ACC112 (cell line): ENCODE data around the gene ZC3H13.

ENCODE experiments used
- H2AFZ ChIP-seq: fragments of 200-600 bp; sonication (generic); one replicate; pipeline ENCODE4 v1.6.0; 2017; ENCODE audit warnings: antibody characterized with exemption, low read length; ENCODE audit not compliant: unreplicated experiment
- H3K27ac ChIP-seq: fragments of 200-600 bp; sonication (generic); 2 replicates; pipeline ENCODE4 v1.5.1; 2014; ENCODE audit warnings: low read depth, mild to moderate bottlenecking, antibody characterized with exemption, low read length, moderate library complexity
- H3K27me3 ChIP-seq: fragments of 200-600 bp; sonication (generic); 2 replicates; pipeline ENCODE4 v1.6.1; 2014; ENCODE audit warnings: mild to moderate bottlenecking, antibody characterized with exemption, low read length, moderate library complexity, mixed read lengths; ENCODE audit not compliant: insufficient read depth
- H3K36me3 ChIP-seq: fragments of 200-600 bp; sonication (generic); 2 replicates; pipeline ENCODE4 v1.6.1; 2016; ENCODE audit warnings: mild to moderate bottlenecking, antibody characterized with exemption, low read length, moderate library complexity, mixed read lengths; ENCODE audit not compliant: insufficient read depth
- H3K4me1 ChIP-seq: fragments of 200-600 bp; sonication (generic); one replicate; pipeline ENCODE4 v1.6.1; 2016; ENCODE audit warnings: low read length, mixed read lengths; ENCODE audit not compliant: insufficient read depth, unreplicated experiment, control insufficient read depth
- H3K4me3 ChIP-seq: fragments of 200-600 bp; sonication (generic); 2 replicates; pipeline ENCODE4 v1.5.1; 2014; ENCODE audit warnings: mild to moderate bottlenecking, low read depth, low read length
- H3K79me2 ChIP-seq: fragments of 200-600 bp; sonication (generic); one replicate; pipeline ENCODE4 v1.6.0; 2016; ENCODE audit warnings: low read length; ENCODE audit not compliant: control insufficient read depth, unreplicated experiment, insufficient read depth

ZC3H13 gene

GRCh38 chr13:46087481-46087880, 34.9 kb upstream of the ZC3H13 start:
- H2AFZ ChIP-seq, result no peak overlapping the region
- no peaks in the 10 kb centered on the region for H3K79me2 ChIP-seq
- H3K4me1 ChIP-seq, result no peaks in the 10 kb centered on the region
- no peak overlapping the region for H3K27ac ChIP-seq
- H3K4me3 ChIP-seq, result no peak overlapping the region
- H3K27me3 ChIP-seq, result peaks cover 9% of the 10 kb centered on the region
- no peaks in the 10 kb centered on the region for H3K36me3 ChIP-seq

- Histone ChIP-seq H3K36me3 (no peaks in the 10 kb centered on the region), H3K79me2 (no peaks in the 10 kb centered on the region), H3K27me3 (peaks cover 5% of the 10 kb centered on the region; the same call in 1 of the 2 replicates), H3K27ac (no peak overlapping the region), H3K4me1 (no peaks in the 10 kb centered on the region), H3K4me3 (no peak overlapping the region), H2AFZ (no peak overlapping the region)
These were observed 34.4 kb upstream of the ZC3H13 start for GRCh38 chr13:46086985-46087384.

GRCh38 chr13:46086421-46086922, 33.9 kb upstream of the ZC3H13 start:
- no peak overlapping the region for H2AFZ ChIP-seq
- no peaks in the 10 kb centered on the region for H3K79me2 ChIP-seq
- H3K4me3 ChIP-seq, result no peak overlapping the region
- H3K4me1 ChIP-seq, result no peaks in the 10 kb centered on the region
- no peaks in the 10 kb centered on the region for H3K36me3 ChIP-seq
- no peak overlapping the region for H3K27ac ChIP-seq
- peaks cover 4% of the 10 kb centered on the region; the same call in 1 of the 2 replicates for H3K27me3 ChIP-seq

- no peak overlapping the region for H3K4me3 ChIP-seq
- no peaks in the 10 kb centered on the region; the same call in 1 of the 2 replicates for H3K27me3 ChIP-seq
- H3K27ac ChIP-seq, result no peak overlapping the region
- no peaks in the 10 kb centered on the region for H3K4me1 ChIP-seq
- no peaks in the 10 kb centered on the region for H3K36me3 ChIP-seq
- no peaks in the 10 kb centered on the region for H3K79me2 ChIP-seq
- no peak overlapping the region for H2AFZ ChIP-seq
These were observed 33.2 kb upstream of the ZC3H13 start for GRCh38 chr13:46085737-46086136.

- Histone ChIP-seq H3K27ac (no peak overlapping the region), H3K36me3 (no peaks in the 10 kb centered on the region), H3K4me1 (no peaks in the 10 kb centered on the region), H3K27me3 (no peaks in the 10 kb centered on the region), H2AFZ (no peak overlapping the region), H3K79me2 (no peaks in the 10 kb centered on the region), H3K4me3 (no peak overlapping the region)
These were observed 29.8 kb upstream of the ZC3H13 start for GRCh38 chr13:46082324-46082723.

- Histone ChIP-seq H2AFZ (no peak overlapping the region), H3K36me3 (no peaks in the 10 kb centered on the region), H3K4me3 (no peak overlapping the region), H3K79me2 (no peaks in the 10 kb centered on the region), H3K27ac (no peak overlapping the region), H3K27me3 (no peaks in the 10 kb centered on the region), H3K4me1 (no peaks in the 10 kb centered on the region)
These were observed 27.2 kb upstream of the ZC3H13 start for GRCh38 chr13:46079770-46080169.

GRCh38 chr13:46077265-46077664, 24.7 kb upstream of the ZC3H13 start:
- H3K4me3 ChIP-seq, result no peak overlapping the region
- no peak overlapping the region for H3K27ac ChIP-seq
- no peak overlapping the region for H2AFZ ChIP-seq
- H3K79me2 ChIP-seq, result no peaks in the 10 kb centered on the region
- no peaks in the 10 kb centered on the region for H3K4me1 ChIP-seq
- H3K27me3 ChIP-seq, result no peaks in the 10 kb centered on the region
- no peaks in the 10 kb centered on the region for H3K36me3 ChIP-seq

- no peak overlapping the region for H2AFZ ChIP-seq
These were observed 24.3 kb upstream of the ZC3H13 start for GRCh38 chr13:46076827-46077226.

GRCh38 chr13:46075811-46076210, 23.3 kb upstream of the ZC3H13 start:
- no peaks in the 10 kb centered on the region for H3K27me3 ChIP-seq
- no peak overlapping the region for H3K4me3 ChIP-seq
- H3K36me3 ChIP-seq, result no peaks in the 10 kb centered on the region
- H3K4me1 ChIP-seq, result no peaks in the 10 kb centered on the region
- H3K27ac ChIP-seq, result no peak overlapping the region
- no peak overlapping the region for H2AFZ ChIP-seq
- no peaks in the 10 kb centered on the region for H3K79me2 ChIP-seq

More at GRCh38 chr13:46076827-46077226, 24.3 kb upstream of the ZC3H13 start:
- no peaks in the 10 kb centered on the region for H3K4me1 ChIP-seq
- no peaks in the 10 kb centered on the region for H3K36me3 ChIP-seq
- no peaks in the 10 kb centered on the region for H3K27me3 ChIP-seq
- H3K79me2 ChIP-seq, result no peaks in the 10 kb centered on the region
- H3K27ac ChIP-seq, result no peak overlapping the region
- H3K4me3 ChIP-seq, result no peak overlapping the region

GRCh38 chr13:46071590-46072249, 19.2 kb upstream of the ZC3H13 start:
- Histone ChIP-seq H3K27me3 (no peaks in the 10 kb centered on the region), H2AFZ (no peak overlapping the region), H3K4me1 (no peaks in the 10 kb centered on the region), H3K36me3 (no peaks in the 10 kb centered on the region), H3K4me3 (no peak overlapping the region), H3K27ac (no peak overlapping the region), H3K79me2 (no peaks in the 10 kb centered on the region)

- Histone ChIP-seq H3K4me3 (no peak overlapping the region), H3K27ac (no peak overlapping the region), H3K79me2 (no peaks in the 10 kb centered on the region), H3K4me1 (peaks cover 9% of the 10 kb centered on the region), H2AFZ (no peak overlapping the region), H3K36me3 (no peaks in the 10 kb centered on the region), H3K27me3 (no peaks in the 10 kb centered on the region)
These were observed 10.7 kb upstream of the ZC3H13 start for GRCh38 chr13:46063292-46063691.
